A673 (cell line): Measurements from ENCODE around the gene SETMAR. TPM values are rescaled to one million over a fixed set of nuclear protein-coding genes. Genes with fewer than 3 reads are reported as not detected.

Source experiments
- BruUV-seq: library from RNA; stranded (reverse); fragments of 400-500 nt; replicated peaks from 2 replicates; lab custom pipeline; 2021; lab: Mats Ljungman, UMichigan
- CTCF ChIA-PET: fragments of 300-600 bp; sonication (Branson Sonifier 250); formaldehyde crosslinking; loops from one replicate; lab custom pipeline; 2022; ENCODE audit warnings: antibody characterized with exemption; lab: Charles Lee
- POLR2A ChIA-PET: fragments of 300-600 bp; sonication (Branson Sonifier 250); formaldehyde crosslinking; loops from one replicate; lab custom pipeline; 2022; ENCODE audit warnings: antibody characterized with exemption; ENCODE audit not compliant: low non-redundant PET; lab: Charles Lee
- DNase-seq: peaks from one replicate; pipeline ENCODE4 v3.0.0-alpha.2; 2015; ENCODE audit warnings: low spot score
- H3K27ac ChIP-seq: fragments of 200-600 bp; sonication (generic); 2 replicates; pipeline ENCODE4 v1.5.1; 2016; ENCODE audit warnings: mixed run types, low read depth, mild to moderate bottlenecking, mixed read lengths, antibody characterized with exemption, low read length; ENCODE audit not compliant: poor library complexity, severe bottlenecking
- H3K27me3 ChIP-seq: fragments of 200-600 bp; sonication (generic); replicated peaks from 2 replicates; pipeline ENCODE4 v1.6.1; 2017; ENCODE audit warnings: mixed run types, low read depth, mild to moderate bottlenecking, mixed read lengths, antibody characterized with exemption, low read length; ENCODE audit not compliant: insufficient read depth, poor library complexity
- H3K36me3 ChIP-seq: fragments of 200-600 bp; sonication (generic); 2 replicates; pipeline ENCODE4 v1.6.1; 2016; ENCODE audit warnings: mixed run types, mild to moderate bottlenecking, mixed read lengths, antibody characterized with exemption, low read length; ENCODE audit not compliant: insufficient read depth, poor library complexity, severe bottlenecking
- H3K4me1 ChIP-seq: fragments of 200-600 bp; sonication (generic); 2 replicates; pipeline ENCODE4 v1.6.1; 2017; ENCODE audit warnings: mixed run types, mild to moderate bottlenecking, mixed read lengths, antibody characterized with exemption, low read length; ENCODE audit not compliant: insufficient read depth, poor library complexity, severe bottlenecking
- H3K4me3 ChIP-seq: fragments of 200-600 bp; sonication (generic); 2 replicates; pipeline ENCODE4 v1.5.1; 2016; ENCODE audit warnings: low read depth, mixed run types, mild to moderate bottlenecking, mixed read lengths, low read length; ENCODE audit not compliant: poor library complexity, severe bottlenecking
- H3K9me3 ChIP-seq: fragments of 200-600 bp; sonication (generic); 2 replicates; pipeline ENCODE4 v1.6.1; 2016; ENCODE audit warnings: mixed run types, low read depth, mild to moderate bottlenecking, mixed read lengths, antibody characterized with exemption, low read length; ENCODE audit not compliant: poor library complexity, severe bottlenecking
- CTCF ChIP-seq: fragments of 300-800, 200-600 bp; sonication (generic); conservative IDR thresholded peaks from 2 replicates; pipeline ENCODE4 v1.5.1; 2017; ENCODE audit warnings: low read depth, mild to moderate bottlenecking, antibody characterized with exemption, low read length, moderate library complexity, mixed read lengths
- EZH2 ChIP-seq: fragments of 200-600 bp; sonication (generic); IDR thresholded peaks from 2 replicates; pipeline ENCODE4 v1.6.1; 2017; ENCODE audit warnings: borderline replicate concordance, low read depth, mild to moderate bottlenecking, mixed read lengths, antibody characterized with exemption, low read length; ENCODE audit not compliant: poor library complexity, severe bottlenecking
- intact Hi-C: fragments of 100-400 bp; cut with micrococcal nuclease; formaldehyde crosslinking; loops from one replicate; pipeline ENCODE4 v1.10.0; 2022; ENCODE audit not compliant: unreplicated experiment
- total RNA-seq: library from RNA; stranded (reverse); gene quantifications from 2 replicates; pipeline ENCODE4 v1.2.3, GENCODE V29; 2021

Gene SETMAR
- total RNA-seq, 1 experiment from 2014 or later = 25.8 TPM

GRCh38 chr3:4360817-4361216, 57.6 kb downstream of the SETMAR start:
- H3K4me1 ChIP-seq = no peaks in the 10 kb centered on the region
- H3K27me3 ChIP-seq = no peaks in the 10 kb centered on the region
- no peak for TF ChIP-seq CTCF
- intact Hi-C loops = no loop called here
- H3K9me3 ChIP-seq = no peaks in the 10 kb centered on the region
- H3K4me3 ChIP-seq = no peak overlapping the region
- BruUV-seq = no TSS peak
- H3K36me3 ChIP-seq = no peaks in the 10 kb centered on the region
- no peak overlapping the region for H3K27ac ChIP-seq
- CTCF ChIA-PET = interaction anchor here (1.0 kb wide), 1 partner anchor 273 kb away, joined by 3 read pairs; no protein-coding TSS in a partner anchor
- DNase-seq = no peak
- POLR2A ChIA-PET = no interaction called here

- CTCF ChIA-PET = no interaction called here
- no peaks in the 10 kb centered on the region for H3K36me3 ChIP-seq
- POLR2A ChIA-PET = no interaction called here
- H3K27me3 ChIP-seq = no peaks in the 10 kb centered on the region
- no peak overlapping the region for H3K4me3 ChIP-seq
- H3K27ac ChIP-seq = no peak overlapping the region
- no peak for TF ChIP-seq CTCF
- no peak for TF ChIP-seq EZH2
- BruUV-seq = no TSS peak
- DNase-seq = no peak
- no peaks in the 10 kb centered on the region for H3K4me1 ChIP-seq
- intact Hi-C loops = no loop called here
- H3K9me3 ChIP-seq = no peaks in the 10 kb centered on the region
Measured at GRCh38 chr3:4362523-4362922, 59.4 kb downstream of the SETMAR start.

Other genes with a start within 250 kb of the SETMAR start
- gene SUMF1, start 163.9 kb downstream of the SETMAR start, total RNA-seq = 7.3 and 7.8 TPM in 2 replicates
- gene ITPR1, start 190.0 kb downstream of the SETMAR start, total RNA-seq = 8.0 and 8.6 TPM in 2 replicates